ENCODE data around the gene TTC1.
"Not testable (repeated sequence)": the region's sequence is repeated elsewhere in the genome, so short reads cannot be mapped to it uniquely, and the experiment has no call there.

Gene TTC1

DNA sequence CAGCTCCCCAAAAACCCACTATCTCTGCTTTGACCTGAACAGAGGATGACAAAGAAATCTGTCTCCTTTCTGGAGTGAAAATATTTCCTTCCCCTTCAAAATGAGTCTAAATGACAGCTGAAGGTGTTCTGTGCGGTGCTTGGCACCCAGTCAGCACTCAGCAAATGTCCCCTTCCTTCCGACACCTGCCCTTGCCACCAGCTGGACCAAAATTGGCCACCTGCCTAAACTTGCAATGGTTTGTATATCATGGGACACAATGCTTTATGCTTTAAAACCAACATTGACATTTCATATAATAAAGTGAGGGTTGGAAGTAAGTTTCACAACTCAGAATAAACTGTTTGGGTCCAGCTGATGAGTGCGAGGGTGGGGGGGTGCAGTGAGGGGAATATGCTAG, 7.5 kb upstream of the TTC1 start:
- peak; percentile 18 for DNase-seq

DNA sequence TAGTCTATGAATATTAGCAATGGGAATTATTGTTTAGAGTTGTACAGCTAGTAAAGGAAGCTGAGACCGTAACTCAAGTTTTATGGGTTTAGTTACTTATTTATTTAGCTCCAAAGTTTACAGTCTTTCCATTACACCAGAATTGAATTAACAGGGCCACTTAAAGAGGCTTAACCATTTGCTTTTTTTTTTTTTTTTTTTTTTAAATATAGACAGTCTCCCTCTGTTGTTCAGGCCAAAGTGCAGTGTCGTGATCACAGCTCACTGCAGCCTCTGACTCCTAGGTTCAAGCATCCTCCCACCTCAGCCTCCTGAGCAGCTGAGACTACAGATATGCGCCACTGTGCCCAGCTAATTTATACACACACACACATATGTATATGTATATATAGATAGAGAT, 1.4 kb upstream of the TTC1 start:
- DNase-seq: no peak

DNA sequence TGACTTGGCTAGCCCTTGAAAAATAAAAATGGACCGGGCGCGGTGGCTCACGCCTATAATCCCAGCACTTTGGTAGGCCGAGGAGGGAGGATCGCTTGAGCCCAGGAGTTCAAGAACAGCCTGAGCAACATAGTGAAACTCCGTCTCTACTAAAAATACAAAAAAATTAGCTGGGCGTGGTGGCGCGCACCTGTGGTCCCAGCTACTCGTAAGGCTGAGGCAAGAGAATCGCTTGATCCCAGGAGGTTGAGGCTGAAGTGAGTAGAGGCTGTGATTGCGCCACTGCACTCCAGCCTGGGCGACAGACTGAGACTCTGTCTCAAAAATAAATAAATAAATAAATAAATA, 436 bp upstream of the TTC1 start:
- DNase-seq: not testable (repeated sequence)

DNA sequence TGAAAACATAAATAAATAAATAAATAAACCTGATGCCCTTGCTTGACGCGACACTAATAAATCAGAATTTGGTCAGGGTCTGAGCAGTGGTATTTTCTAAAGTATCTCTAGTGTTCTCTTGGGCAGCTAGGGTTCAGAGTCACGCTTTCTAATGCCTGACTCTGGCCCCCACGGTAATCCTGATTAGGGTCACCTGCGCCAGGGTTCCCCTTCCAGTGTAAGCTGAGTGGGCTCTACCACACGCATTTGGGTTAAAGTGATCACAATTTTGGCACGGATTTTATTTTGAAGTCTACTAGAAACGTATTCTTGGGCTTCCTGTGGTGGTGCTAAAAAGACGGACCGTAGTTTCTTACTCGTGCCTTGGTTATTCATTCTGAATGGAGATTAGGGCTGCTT, 651 bp downstream of the TTC1 start:
- DNase-seq: no peak

DNA sequence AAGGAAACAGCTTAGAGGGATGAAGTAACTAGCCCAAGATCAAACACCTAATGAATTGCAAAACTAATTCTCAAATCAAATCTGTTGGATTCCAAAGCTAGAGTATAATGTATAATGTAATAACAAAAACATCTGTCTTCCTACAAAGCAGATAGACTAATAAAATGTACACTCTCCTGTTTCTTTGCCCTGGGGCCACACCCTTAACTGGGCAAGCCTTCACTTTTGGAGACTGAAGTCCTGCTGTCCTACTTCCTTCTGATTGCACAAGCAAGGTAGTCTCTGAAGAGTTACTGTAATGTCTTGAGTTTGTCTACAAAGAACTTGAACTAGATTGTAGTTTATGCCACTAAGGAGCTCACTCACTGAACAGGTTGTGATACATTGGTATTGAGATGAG, 2.5 kb downstream of the TTC1 start:
- no peak for DNase-seq

DNA sequence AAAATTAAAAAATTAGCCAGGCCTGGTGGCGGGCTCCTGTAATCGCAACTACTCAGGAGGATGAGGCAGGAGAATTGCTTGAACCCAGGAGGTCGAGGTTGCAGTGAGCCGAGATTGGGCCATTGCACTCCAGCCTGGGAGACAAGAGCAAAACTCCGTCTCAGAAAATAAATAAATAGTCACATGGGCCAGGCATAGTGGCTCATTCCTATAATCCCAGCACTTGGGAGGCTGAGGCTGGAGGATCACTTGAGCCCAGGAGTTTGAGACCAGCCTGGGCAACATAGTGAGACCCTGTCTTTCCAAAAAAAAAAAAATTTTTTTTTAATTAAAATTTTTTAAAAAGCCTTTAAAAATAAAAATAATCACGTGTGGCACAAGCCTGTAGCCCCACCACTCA, 5.3 kb downstream of the TTC1 start:
- DNase-seq: not testable (repeated sequence)

DNA sequence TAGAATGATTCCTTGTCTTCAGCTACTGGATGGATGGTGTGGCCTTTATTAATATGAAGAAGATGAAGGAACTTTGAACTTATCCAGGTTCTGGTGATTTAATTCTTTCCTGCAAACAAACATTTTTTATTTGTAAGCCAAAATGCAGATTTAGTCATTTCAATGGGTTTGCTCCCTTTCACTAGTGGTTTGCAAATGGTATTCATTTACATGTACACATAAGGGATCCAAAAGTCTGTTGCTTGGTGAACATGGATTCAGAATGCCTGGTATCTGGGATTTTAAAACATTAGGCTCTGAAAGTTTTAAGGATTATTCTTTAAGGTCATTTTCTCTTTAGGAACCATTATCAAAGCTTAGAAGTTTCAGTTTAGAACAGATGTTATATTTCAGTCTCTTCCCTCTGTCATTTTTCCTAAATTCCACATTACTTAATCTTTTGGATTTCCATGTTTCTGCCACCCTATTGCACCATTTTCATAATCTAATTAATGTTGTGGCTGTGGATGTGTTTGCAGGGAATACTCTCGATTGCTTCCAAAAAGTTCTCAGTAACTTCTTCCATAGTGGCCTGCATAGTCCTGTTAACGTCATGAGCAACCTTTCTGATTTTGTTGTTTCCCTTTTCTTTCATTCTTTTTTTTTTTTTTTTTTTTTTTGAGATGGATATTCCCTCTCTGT, 10.1 kb downstream of the TTC1 start:
- DNase-seq: no peak

DNA sequence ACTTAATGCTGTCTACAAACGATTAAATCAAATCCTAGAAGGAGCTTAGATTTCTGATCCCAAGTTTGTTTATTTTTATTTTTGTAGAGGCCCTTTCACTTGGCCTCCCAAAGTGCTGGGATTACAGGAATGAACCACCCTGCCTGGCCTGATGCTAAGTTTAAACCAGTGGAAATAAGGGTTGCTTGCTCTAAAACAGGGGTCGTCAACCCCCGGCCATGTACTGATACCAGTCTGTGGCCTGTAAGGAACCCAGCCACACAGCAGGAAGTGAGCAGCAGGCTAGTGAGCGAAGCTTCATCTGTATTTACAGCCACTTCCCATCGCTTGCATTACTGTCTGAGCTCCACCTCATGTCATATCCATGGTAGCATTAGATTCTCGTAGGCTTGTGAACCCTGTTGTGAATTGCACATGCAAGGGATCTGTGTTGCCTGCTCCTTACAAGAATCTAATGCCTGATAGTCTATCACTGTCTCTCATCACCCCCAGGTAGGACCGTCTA, 11.4 kb downstream of the TTC1 start:
- no peak for DNase-seq

DNA sequence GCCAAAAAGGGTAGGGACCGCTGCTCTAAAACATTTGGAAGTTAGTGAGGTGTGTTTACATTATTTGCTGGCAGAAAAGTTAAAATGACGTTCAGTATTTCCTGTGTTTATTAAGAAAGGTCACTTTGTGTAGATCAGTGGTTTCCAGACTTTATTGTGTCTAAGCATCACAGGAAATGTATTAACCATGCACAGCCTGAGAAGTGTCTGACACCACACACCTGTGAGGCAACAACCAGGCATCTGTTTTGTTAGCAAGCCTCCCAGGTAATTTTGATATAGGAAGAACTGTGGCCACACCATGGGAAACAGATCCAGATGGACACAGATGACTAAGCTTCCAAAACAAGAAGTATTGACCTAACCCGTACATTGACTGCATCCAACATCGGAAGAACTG, 12.0 kb downstream of the TTC1 start:
- DNase-seq: no peak

DNA sequence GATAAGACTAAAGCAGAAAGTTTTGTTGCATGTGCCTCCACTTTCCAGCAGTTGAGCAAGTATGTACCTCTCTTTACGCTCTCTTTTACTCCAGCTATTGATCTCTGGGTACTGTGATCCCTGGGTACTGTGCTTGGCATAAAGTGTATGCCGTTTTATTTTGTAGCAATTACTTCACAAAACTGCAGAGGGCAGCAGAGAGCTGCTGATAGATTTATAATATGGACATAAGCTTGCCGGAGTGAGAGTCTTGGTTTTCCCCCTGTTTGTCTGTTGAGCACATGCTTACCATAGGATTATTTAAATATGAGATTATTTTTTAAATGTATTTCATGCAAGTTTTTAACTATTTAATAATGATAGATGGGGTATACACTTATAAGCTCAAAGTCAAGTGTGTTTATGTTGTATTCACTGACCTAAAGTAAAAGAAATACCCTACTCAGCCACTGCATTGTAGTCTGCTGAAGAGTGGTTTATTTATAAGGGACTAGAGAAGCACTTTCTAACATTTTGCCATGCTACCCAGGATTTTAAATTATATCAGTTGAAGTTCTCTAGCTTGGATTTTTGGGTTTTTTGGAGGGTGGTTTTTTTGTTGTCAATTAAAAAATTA, 13.0 kb downstream of the TTC1 start:
- DNase-seq: peak; percentile 47

DNA sequence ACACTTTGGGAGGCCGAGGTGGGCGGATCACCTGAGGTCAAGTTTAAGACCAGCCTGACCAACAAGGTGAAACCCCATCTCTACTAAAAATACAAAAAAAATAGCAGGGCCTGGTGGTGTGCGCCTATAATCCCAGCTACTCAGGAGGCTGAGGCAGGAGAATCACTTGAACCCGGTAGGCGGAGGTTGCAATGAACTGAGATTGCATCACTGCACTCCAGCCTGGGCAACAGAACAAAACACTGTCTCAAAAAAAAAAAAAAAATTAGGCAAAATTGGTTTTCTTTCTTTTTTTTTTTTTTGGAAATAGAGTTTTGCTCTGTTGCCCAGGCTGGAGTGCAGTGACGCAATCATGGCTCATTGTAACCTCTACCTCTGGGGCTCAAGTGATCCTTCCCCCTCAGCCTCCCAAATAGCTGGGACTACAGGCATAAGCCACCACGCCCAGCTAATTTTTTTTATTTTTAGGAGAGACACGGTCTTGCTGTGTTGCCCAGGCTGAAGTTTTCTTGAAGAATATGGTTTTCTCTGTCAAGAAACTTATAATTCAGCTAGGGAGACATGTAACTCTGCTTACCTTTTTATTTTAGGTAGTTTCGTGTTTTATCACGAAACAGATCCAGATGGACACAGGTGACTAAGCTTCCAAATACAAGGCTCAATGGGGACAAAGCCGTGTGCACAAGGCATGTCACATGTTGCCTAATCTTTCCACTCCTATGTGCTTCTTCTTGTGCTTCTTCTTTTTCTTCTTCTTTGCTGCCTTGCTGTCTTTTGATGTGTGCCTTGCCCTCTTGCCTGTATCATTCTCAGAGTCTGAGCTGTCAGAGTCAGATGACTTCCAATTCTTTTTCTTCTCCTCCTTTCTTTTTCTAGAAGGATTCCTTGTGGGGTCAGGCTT, 14.3 kb downstream of the TTC1 start:
- DNase-seq: no peak

DNA sequence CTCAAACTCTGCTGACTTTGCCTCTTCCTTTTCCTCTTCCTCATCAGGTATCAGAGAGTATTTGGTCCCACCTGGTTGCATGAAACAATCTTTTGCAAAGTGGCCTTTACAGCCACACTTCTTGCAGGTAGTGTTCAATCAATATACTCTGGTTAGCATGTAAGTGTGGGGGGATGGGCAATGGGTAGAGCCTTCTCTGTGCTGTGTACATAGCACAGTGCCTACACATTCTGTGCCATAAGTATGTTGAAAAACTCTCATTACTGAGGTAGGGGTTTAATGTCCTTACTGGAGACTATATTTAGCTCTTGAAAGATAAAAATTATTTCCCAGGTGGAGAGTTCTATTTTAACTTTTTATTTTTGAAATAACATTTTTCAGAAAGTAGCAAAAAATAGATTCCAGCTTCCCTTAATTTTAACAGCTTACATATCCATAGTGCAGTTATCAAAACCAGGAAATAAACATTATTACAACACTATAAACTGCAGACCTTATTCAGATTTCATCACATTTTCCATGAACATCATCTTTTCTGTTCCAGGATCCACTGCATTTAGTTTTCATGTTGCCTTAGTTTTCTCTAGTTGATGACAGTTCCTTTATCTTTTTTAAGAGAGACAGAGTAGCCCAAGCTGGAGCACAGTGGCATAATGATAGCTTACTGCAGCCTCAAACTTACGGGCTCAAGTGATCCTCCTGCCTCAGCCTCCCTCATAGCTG, 15.1 kb downstream of the TTC1 start:
- DNase-seq: no peak

DNA sequence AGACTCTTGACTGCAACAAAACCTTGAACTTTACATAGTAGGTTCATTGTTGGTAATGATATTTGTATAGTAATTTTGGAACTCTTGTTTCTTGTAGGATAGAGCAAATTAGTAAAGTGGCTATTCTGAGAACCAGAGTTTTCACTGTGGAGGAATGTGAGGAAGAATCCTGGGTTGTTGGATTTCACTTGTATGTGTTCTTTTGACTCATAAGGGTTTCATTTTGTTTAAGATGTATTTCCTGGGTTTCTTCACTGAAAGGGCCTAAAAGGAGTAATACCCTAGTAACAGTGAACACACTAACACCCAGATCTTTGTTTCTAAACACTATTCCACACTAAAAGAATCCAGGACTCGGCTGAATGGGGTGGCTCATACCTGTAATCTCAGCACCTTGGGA, 20.1 kb downstream of the TTC1 start:
- no peak for DNase-seq

DNA sequence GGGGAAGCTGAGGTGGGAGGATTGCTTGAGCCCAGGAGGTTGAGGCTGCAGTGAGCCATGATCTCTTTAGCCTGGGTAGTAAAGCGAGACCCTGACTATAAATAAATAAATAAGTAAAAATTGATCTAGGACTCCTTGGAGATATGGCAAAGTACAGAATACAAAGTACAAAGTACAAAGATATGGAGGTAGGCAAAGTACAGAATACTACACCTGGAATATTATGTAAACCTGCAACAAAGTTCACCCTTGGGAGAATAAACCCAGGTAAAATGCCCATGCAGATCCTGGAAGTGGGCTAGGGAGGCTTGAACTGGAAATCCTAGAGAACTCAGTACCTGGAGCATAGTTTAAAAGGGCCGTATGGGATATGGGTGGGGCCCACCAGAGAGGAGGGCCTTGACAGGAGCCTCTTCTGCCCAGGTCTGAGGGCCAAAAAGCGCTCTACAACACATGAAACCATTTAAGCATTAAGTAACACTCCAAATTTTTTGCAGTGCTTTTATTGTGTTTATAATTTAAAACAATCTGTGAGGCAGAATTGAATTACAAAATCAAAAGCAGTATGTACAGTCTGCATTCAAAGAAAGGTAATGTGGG, 20.7 kb downstream of the TTC1 start:
- no peak for DNase-seq

DNA sequence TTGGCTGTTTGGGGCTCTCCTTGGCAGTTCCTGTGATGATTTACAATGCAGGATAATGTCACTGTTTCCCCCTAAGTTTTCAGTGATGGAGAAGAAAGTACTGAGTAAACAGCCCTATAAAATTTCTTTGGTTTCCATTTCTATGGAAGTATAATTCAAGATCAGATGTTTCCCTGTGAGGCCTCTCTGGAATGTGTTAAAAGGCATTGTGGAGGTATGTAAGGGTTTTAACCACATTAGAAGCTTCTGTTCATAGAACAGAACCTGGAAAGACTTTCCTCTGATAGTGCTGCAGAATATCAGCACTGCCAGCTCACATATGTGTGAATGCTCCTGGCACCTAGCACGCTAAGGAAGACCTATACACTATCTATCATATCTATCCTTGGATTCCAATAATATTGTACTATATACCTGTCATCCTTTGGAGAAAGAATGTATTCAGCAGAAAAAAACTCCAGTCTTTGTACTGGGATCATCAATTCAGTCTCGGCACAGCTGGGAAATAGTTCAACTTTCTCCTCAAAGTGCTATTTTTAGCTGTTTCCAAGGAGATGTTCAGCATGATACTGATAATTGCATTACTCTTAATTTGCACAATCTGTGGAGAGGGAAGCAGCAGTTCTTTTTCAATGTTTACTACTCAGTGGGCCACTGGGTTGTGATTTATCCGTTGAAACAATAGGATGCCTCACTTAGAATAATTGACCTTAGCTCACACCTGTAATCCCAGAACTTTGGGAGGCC, 21.9 kb downstream of the TTC1 start:
- DNase-seq: no peak

DNA sequence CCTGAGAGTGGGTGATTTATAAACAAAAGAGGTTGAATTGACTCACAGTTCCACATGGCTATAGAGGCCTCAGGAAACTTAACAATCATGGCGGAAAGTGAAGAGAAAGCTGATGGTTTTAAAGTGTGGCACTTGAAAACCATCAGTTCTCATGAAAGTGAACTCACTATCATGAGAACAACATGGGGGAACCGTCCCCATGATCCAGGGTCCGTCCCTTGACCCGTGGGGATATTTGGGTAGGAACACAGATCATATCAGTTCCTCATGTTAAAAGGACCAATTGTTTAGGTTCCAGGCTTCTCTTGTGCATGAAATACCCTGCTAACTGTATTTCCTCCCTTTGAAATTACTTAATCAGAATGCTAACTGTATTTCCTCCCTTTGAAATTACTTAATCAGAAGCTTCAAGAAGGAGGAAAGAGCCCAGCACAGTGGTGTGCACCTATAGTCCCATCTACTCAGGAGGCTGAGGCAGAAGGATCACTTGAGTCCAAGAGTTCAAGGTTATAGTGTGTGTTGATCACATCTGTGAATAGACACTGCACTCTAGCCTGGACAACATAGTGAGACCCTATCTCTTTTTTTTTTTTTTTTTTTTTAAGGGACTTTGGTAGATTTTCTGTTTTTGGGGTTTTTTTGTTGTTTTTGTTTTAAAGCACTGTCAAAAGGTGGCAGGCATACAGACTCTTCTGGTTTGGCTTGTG, 24.8 kb downstream of the TTC1 start:
- no peak for DNase-seq

DNA sequence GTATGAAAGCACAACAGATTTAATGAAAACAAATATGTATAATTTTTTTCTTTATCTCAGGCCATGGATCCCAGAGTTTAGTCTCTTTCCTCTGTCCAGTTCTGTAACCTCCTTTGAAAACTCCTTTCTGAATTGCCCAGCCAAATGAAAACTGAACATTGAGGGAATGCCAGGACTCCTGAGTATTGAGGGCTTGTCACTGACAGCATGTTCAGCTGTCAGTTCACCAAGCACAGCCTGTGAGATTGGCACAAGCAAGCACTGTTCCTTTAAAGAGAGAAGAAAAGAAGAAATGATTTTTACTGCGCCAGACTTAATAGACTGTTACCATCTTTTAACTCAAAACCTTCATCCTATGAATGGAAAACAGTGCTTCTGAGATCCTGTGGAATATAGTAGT, 27.3 kb downstream of the TTC1 start:
- no peak for DNase-seq

DNA sequence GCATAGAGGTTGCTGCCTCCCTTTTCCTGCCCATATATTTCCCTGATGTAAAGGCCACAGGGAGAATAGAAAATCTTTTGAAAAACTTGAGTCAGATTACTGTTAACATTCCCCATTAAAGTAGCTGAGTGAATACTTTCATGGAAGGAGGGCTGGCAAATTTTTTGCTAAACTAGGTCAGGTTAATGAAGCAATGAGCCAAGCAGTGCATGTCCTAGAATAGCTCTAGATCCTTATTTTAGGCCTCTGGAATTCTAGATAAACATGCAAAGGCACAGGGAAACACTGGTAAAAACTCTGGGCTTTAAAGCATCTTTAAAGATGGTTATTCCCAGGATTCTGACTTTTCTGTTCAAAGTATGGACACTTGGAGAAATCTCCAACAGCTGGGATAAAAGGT, 27.9 kb downstream of the TTC1 start:
- DNase-seq: no peak

DNA sequence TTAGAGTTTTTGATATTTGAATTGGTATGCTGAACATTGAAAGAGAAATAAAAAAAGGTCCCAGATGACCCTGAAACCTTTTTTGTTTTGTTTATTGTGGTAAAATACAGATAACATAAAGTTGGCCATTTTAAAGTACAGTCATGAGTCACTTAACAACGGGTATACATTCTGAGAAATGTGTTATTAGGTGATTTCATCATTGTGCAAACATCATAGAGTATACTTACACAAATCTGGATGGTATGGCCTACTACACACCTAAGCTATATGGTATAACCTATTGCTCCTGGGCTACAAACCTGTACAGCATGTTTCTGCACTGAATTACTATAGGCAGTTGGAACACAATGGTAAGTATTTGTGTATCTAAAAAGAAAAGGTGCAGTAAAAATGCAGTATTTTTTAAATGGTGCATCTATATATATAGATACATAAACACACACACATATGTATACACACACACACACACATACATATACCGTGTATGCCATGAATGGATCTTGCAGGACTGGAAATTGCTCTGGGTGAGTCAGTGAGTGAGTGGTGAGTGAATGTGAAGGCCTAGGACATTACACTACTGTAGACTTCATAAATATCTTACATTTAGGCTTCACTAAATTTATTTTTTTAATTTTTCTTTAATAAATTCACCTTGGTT, 31.0 kb downstream of the TTC1 start:
- no peak for DNase-seq

DNA sequence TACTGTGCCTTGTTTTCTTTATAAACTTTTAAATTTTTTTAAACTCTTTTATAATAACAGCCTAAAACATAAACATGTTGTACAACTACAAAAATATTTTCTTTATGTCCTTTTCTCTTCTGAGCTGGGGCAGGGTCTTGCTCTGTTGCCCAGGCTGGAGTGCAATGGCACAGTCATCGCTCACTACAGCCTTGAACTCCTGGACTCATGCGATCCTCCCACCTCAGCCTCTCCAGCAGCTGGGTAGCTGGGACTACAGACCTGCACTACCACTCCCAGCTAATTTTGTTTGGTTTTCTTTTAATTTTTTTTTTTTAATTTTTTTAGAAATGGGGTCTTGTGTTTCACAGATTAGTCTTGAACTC, 31.5 kb downstream of the TTC1 start:
- DNase-seq: no peak

DNA sequence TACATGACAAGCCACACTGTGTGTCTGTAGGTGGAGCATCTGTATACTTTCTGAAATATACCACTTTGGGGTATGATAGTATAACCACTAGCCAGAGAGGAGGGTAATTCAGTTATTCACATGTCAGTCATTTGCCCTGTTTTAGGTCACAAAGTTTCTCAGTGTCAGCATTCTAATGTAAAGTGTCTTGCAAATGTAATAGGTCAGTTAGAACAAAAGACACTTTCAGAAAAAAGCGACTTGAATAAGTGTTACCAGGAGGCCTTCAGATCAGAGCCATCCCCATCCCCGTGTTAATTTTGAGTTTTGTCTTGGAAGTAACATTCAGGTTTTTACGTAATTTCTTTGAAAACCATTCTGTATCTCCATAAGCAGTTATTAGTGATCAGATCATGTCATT, 33.7 kb downstream of the TTC1 start:
- DNase-seq: no peak

Data from NCI-H2081 treated with DMSO at 0.1 percent for 48 hours (cell line).